Anterior cingulate cortex (tissue), 58 donors: ENCODE measurements around the gene LRFN2.

ENCODE experiments used
- DNase-seq, 58 donors: peaks; one replicate each; lab custom pipeline; 2025; lab: John Stamatoyannopoulos, UW

Gene LRFN2

DNA sequence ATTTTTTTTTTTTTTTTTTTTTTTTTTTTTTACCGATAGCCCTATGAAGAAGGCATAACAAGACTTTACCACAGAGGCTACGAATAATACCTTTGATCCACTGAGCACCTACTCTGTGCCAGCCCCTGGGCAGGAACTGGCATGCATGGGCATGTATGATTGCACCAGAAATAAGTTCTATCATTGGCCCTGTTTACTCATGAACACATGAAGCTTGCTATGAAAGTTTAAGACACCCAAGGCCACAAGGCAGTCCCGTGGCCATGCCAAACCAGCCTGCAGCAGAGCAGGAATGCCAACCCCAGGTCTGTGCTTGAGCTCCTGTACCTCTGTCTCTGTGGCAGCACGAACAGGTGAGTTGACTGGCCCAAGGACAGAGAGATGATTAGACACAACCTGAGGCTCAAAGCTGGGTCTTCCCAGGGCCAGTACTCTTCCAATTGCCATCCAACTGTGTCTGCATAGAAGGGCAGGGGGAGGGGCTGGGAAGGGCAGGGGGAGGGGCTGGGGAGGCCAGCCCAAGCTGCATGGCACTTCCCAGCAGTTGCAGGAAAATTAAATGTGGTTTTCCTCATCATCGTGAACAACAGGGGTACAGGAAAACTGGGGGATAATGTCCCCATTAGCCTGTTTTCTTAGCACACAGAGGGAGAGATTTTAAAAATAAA, 63.5 kb downstream of the LRFN2 start:
- no peak for DNase-seq

DNA sequence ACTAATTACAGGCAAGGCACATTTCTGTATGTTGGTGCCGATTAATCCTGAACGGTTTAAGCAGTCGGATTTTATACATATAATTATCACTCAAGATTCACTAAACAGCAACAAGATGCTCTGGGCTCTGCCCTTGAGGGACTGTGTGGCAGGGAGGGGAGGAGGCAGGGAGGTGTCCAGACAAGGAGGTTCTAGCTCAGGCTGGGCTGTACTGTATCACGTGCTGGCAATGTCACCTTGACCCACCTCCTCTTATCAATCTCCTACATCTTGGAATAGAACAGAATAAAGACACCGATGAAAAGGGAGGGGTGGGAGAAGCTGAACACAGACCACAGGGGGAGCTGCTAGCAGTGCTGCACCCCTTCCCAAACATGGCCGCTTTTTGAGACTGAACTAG, 65.7 kb downstream of the LRFN2 start:
- no peak for DNase-seq

DNA sequence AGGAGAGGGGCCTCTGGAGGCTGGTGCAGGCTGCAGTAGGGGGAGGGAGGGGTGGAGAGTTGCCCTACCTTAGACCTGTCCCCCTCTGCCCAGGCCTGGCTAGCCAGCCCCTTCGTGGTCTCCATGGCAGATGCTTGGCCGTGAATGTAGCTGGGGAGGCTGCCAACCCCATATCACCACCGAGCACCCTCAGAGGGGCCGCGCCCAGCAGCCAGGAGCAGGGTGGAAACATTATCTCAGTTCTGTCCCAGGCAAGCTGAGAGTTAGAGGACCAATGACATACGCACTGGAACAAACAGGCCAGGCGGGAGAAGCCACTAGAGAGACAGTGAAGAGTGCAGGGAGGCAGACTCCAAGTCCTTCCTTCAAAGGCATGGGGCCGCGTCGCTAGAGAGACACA, 66.5 kb downstream of the LRFN2 start:
- DNase-seq: no peak

DNA sequence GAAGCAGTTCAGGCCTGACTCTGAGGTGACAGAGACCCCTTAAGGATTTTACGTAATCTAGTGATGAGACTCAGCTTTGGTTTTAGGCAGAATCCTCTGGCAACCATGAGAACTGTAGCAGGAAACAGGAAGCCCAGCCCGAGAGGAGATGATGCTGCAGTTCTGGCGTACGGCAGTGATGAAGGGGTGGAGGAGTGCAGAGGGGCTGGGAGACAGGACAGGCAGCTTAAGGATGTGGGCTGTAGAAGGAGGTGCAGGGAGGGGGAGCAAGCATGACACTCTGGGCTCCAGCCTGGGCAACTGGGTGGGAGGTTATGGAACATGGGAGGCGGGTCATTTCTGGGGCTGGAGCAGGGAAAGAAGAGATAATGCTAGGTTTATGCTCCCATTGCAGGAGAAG, 67.1 kb downstream of the LRFN2 start:
- DNase-seq: no peak

DNA sequence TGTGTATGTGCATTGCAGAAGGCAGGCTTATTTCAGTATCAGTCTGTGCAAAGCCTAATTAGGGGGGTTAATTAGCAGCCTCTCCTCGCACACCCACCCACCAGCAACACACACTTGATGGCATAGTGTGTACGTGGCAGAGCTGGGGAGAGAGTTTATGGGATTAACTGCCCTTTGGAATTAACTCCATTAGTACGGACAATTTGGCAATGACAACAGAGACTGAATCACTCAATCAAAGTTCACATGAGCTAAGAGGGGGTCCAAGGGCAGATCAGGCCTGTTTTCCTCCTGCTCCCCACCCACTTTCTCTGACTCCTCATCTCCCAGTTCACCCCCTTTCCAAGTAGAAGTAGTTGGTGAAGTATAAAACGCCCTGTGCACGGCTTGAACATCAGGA, 69.5 kb downstream of the LRFN2 start:
- DNase-seq: no peak

DNA sequence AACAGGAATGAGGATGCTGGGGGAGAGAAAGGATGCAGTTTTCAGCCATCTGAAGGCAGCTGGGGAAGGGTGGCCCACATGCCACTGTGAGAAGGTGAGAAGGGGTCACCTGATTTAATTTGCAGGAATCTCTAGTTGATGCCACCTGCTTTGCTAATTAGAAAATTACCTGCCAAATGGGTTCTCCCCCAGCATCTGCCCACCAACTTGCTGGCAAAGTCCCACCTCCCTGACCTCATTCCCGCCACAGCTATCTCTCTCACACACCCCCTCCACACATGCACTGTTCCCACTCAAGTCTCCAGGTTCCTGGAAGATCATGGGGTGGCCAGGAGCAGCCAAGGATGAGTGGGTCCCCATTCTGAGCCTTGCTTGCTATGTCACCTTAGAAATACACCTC, 70.7 kb downstream of the LRFN2 start:
- DNase-seq: no peak

DNA sequence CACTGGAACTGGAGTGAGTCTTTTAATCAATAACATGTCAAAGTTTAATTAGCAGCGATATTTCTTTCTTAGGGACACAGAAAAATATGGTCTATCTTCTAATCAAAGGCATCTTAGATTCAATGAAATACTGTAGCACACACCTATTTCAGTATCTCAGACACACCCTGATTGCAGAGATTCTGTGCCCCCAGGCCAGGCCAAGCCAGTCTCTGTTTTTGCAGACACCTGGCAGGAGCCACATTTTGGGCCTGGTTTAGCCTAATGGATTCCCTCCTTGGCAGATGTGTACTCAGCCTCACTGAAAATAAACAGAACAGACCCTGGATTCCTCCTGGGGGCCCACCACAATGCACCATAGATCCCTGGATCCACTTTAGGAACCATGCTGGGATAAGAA, 74.8 kb downstream of the LRFN2 start:
- no peak for DNase-seq

DNA sequence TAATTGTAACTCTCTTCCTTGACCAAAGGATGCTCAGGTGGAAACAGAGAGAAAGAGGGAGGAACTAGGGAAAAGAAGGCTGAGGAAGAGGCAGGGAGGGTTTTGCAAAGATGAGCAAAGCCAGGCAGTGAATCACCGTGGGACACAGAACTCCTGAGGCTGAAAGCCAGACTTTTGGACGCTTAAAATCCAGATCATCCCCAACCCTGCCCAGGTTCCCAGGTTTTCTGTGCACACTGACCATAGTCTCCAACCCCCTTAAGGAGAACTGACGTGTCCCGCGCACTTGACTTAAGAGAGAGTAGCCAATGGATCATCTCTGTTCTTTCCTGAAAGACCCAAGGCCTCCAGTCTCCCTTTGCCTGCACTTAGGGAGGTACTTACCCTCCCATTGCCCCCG, 75.3 kb downstream of the LRFN2 start:
- DNase-seq: no peak

DNA sequence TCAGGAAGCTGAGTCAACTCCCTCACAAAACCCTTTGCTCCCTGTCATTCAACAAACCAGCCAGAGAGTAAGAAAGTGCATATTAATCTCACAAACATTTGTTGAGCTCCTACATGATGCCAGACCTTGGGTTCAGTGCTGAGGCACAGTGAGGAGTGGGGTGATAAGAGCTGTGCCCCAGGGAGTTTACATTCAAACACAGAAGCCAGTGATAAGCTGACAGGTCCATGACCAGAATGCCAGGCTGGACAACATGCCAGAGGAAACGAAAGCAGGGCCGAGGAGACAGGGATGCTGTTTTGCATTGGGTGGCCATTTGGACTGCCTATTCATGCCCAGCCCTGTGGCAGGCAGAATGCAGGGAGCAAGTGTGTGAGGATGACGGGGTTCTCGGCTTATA, 76.7 kb downstream of the LRFN2 start:
- DNase-seq: no peak

DNA sequence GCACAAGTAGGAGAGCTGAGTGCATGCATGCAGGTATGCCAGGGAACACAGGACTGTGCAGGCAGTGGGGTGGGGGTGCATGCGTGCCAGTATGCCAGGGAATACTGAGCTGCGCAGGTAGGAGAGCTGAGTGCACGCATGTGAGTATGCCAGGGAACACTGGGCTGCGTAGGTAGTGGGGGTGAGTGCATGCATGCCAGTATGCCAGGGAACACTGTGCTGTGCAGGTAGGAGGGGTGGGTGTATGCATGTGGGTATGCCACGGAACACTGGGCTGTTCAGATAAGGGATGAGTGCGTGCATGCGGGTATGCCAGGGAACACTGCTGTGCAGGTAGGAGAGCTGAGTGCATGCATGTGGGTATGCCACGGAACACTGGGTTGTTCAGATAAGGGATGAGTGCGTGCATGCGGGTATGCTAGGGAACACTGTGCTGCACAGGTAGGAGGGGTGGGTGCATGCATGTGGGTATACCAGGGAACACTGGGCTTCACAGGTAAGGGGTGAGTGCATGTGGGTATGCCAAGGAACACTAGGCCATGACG, 77.4 kb downstream of the LRFN2 start:
- peak in 5 of 58 donors; percentile 9 to 54 (median 22) for DNase-seq

DNA sequence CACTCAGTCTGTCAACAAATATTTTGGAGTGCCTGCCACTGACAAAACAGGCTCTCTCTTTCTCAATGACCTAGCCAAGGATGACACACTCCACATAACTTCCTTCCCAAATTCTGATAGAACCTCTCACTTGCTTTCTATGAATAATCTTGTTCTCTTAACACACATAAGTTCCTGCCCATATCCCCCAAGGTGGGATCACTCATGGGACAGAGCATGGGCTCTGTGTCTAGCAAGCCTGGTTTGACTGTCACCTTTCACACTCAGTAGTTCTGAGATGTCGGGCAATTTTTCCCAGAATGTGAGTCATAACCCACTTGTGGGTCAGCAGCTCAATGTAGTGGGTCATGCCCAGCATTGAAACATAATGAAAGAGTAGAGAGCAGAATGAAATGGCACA, 78.1 kb downstream of the LRFN2 start:
- DNase-seq: no peak

DNA sequence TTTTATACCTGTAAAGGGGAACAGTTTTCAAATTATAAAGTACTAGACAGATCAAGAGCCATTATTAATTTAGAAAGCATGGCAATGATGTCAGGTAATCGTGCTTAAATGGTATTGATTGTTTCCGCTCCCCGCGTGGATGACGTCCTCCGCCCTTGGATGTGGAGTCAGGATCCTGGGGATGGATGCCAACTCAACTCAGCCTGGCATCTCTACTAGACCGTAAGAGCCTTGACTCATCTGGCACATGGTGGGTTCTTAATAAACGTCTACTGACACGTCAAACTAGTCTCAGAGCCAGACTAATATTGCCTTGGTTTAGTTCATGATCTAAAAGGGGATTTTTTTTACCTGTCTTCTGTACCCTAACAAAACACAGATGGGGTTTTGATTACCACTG, 80.2 kb downstream of the LRFN2 start:
- DNase-seq: no peak

DNA sequence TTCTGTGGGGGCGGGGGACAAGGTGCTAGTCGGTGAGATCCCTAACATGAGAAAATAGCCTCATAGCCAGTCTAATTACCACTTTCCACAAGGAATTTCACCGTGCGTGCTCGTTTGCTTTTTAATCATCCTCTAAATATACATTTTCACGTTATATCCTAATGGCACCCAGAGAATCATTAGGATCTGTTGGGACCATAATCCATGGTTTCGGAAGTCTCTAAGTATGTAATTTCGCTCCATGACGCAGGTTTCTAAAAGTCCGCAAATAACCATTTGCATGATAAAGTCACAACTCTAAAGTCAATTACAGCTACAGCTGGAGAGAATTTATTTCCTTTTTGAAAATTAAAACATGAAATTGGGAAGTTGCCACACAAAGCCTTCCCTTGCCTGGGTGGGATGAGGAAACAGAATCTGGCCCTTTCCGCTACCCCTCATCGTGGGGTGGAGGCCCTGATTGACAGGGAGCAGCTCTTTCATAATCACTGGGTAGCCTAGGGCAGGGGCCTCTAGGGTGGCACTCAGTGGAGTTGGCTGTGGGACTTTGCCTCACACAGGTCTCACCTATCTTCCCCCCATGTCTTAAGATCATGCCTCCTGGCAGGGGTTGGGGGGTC, 81.9 kb downstream of the LRFN2 start:
- no peak for DNase-seq

DNA sequence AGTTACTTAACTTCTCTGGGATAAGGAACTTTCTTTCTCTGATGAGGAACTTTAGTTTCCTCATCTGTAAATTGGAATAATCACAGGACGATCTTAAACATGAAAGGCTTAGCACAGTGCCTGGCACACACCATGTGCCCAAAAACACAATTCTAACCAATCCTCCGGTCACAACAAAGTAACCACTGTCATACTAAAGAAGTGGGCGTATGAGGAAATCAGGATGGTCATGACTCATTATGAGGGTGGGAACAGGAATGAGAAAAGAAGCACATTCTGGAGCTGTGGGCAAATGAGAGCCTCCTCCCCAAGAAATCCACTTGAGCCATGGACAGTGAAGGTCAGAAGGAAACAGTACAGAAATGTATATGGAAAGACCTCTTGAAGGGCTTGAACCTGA, 82.9 kb downstream of the LRFN2 start:
- DNase-seq: no peak

DNA sequence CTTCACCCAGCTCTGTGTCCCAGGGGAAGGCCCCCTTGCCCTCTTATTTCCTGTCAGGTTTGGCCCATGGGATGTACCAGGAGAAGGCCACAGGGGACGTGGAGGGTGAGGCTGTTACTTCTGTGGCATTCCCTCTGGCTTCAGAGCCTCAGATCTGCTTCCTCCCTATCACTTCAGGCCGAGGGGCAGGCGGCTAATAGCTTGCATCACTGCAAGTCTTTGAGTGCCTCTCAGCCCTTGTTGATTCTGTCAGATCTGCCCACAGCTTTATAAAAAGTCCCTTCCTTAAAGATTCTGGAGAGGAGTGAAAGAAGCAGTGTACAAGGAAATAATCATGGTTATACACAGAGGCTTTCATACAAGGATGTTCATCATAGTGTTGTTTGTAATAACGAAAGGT, 86.9 kb downstream of the LRFN2 start:
- DNase-seq: no peak

DNA sequence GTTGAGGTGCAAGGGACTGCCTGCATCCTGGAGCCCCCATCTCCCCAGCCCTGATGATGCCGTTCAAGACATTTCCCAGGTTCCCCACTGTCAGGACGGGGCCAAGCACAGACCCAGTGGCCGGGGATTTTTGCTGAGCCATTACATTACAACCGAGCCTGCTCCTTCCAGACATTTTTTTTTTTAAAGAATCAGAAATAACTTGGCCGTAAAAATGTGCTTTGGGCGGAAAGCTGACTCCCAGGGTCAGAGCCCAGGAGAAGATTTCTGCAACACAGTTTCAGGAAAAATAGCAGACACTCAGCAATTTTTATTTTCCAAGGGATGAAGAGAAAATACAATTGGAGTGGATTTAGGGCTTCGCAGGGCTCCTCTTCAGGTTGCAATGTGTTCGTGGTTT, 87.9 kb downstream of the LRFN2 start:
- no peak for DNase-seq

DNA sequence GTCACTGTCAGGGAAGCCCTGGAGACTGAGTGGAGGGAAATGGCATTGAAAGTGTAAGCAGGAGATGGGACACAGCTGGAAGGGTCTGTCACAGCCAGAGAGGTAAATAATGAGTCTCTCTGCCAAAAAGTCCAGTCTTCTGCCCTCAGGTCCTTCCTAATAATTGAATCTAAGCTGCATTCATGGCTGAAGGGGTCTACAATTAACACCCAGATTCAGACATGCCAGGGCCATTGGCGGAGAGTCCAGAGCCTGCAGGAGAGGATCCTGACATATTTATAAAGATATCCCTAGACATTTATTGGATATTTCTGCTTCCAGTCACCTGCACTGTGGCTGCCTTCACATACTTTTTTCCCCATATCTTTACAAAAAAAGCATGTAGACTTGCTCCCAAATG, 89.0 kb downstream of the LRFN2 start:
- no peak for DNase-seq

DNA sequence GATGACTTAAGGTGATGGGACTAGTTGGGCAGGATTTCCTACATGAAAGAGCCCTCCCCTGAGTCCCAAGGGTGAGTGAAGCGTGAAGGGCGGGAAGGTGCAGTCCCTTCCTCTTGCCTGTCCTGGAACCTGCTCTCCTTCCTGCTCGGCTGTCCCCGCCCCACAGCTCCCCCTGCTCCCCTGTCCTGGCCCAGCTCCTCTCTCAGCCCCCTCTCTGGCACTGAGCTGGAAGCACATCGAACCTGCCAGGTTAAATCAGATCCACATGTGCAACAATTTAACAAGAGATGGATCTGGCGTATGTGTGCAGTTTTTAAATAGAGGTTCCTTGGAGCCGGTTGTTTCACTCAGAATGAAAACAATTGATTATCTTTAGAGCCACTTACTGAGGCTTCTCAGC, 95.0 kb downstream of the LRFN2 start:
- DNase-seq: no peak

DNA sequence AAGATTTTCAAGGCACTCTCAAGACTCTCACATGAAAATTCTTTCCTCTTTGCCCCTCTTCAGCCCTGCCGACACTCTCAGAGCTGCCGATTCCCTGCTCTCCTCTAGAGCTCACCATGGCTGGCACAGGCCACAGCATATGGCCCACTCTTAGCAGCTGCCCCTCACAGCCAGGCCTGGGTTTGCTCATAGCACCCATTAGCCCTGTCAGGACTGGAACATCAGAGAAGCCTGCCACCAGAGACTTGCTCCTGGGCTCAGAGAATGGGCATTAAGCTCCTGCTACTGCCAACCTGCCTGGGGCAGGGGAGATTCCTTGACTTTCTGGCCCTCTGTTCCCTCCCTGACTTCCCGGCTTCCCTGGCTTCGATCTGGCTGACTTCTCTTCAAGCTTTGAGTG, 96.7 kb downstream of the LRFN2 start:
- DNase-seq: no peak

DNA sequence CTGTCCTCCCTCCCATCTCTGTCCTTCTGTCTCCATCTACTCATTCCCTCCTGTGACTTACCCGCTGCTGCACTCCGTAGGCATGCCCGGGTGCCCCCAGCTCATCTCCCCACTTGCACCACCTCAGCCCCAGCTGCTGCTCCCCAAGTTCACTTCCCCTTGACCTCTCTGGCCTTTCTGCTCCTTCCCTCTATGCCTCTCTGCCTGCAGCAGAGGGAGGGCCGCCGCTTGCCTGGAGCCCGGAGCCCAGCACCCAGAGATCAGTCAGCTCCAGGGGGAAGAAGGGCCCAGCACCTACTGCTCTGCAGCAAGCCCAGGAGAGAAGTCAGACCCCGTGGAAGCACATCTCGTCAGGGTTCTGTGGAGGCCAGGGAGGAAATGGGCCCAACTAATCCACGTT, 97.4 kb downstream of the LRFN2 start:
- DNase-seq: no peak

DNA sequence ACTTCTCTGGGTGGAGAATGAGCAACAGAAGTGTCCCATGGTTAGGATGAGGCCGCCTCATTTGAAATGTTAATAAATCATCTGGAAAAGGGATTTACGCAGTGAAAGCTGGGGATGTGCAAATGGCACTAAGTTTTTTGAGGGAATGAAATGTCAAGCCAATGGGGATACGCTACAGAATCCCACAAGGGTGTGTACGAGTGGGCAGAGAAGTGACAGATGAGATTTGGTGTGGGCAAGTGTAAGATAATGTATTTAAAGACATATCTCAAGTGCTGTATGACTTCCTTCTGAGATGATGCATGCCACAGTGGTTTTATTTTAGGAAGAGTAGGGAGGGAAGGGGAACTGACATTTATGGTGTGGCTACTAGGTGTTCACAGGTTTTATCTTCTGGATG, 100.6 kb downstream of the LRFN2 start:
- DNase-seq: peak in 5 of 58 donors; percentile 9 to 62 (median 28)

DNA sequence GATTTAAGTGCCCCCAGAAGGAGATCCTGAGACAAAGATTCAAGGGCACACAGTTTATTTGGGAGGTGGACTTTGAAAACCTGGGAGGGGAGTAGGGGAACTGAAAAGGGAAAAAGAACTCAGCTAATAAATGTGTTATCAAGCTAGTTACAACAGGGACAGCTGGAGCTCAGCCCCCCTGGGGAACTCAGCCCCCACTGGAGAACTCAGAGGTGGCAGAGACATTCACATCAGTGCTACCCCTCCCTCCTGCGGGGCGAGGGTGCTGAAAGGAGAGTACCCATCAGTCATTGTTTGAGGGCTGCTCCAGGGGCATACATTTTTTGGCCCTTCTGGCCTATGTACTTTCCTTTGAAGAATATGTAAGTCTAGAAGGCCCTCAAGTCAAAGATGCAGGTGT, 101.4 kb downstream of the LRFN2 start:
- no peak for DNase-seq

DNA sequence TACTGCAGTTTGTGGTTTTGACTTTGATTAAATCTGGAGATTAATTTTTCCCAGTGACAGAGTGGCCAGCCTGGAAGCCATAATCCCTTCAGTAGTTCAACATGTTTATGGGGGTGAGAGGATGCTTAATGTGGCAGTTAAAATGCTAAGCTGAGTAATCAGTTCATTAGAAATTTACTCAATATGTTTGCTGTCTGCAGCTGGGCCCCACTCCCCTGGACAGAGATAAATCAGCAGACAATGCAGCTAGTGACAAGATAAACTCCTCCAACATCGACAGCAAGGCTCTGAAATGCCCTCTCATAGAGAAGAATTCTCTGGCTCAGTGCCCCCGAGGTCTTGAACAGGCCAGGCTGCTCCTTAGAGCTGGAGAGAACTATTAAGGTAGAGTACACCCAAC, 101.9 kb downstream of the LRFN2 start:
- DNase-seq: no peak
